Measurements from ENCODE around the gene MSANTD4.

- TF ChIP-seq CTCF (IDR thresholded peaks at IDR 0.05) (no peak), EP300 (IDR thresholded peaks at IDR 0.05; ENCODE audit: low read depth) (peak; percentile 33), POLR2A (IDR thresholded peaks at IDR 0.05) (no peak), POLR2AphosphoS5 (IDR thresholded peaks at IDR 0.05) (peak in 2 of 3 donors; percentile 30 to 58)
These were observed 666 bp downstream of the MSANTD4 start for GRCh38 chr11:106021181-106021966.

Measured in transverse colon (tissue), 4 donors.